ENCODE results near the gene PDS5B.
"Not testable (repeated sequence)": the region's sequence is repeated elsewhere in the genome, so short reads cannot be mapped to it uniquely, and the experiment has no call there.

Gene PDS5B

DNA sequence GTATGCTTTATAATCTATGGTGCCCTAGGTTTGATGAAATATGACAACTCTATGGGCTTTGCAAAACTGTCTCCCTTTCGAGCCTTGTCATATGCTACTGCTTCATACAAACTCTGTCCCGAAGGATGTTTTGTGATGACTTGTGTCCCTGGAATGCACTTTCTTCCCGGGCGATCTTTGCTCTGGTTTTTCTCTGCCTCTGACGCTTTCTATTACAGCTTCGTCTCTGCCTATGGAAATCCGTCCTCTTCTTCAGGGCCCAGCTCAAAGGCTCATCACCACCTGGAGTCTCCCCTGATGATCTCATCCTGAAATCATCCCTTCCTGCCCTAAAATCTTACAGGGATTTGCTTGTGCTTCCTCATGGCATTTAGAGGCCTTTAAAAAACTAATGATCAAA lies 238.4 kb downstream of the PDS5B start:
- WGBS, 2 experiments (ENCODE audit: insufficient coverage in 2 of 2), result 20 to 26% methylated on average over 5 to 7 of the region's 7 CpGs
- H3K27ac ChIP-seq (ENCODE audit: low read depth, low read length, severe bottlenecking), result peak overlapping the region; percentile 93
- no peak overlapping the region for H3K4me3 ChIP-seq (ENCODE audit: extremely low read depth, insufficient read depth, low read length, poor library complexity, severe bottlenecking)
- peaks cover 27% of the 10 kb centered on the region for H3K4me1 ChIP-seq (ENCODE audit: control insufficient read depth, insufficient read depth, low read length, poor library complexity, severe bottlenecking)
- no peaks in the 10 kb centered on the region for H3K9me3 ChIP-seq (ENCODE audit: control insufficient read depth, low read length)
- no peaks in the 10 kb centered on the region for H3K36me3 ChIP-seq (ENCODE audit: control insufficient read depth, insufficient read depth, low read length)

GRCh38 chr13:32825481-32825880 lies 239.2 kb downstream of the PDS5B start:
- Histone ChIP-seq H3K4me3 (ENCODE audit: extremely low read depth, insufficient read depth, low read length, poor library complexity, severe bottlenecking) (no peak overlapping the region), H3K27ac (ENCODE audit: low read depth, low read length, severe bottlenecking) (no peak overlapping the region)

DNA sequence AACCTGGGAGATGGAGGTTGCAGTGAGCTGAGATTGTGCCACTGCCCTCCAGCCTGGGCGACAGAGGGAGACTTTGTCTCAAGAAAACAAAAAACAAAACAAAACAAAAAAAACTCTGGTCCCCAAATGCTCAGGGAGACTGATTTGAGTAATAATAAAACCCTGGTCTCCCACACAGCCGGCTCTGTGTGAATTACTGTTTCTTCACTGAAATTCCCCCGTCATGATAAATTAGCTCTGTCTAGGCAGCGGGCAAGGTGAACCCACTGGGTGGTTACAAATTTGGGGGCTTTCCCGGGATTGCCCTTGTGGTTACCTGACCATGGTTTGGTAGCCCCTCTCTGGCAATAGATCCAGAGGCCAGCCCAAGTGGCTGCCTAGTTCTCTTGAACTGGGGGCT lies 240.1 kb downstream of the PDS5B start:
- H3K36me3 ChIP-seq (ENCODE audit: control insufficient read depth, insufficient read depth, low read length); H3K27ac ChIP-seq (ENCODE audit: low read depth, low read length, severe bottlenecking); H3K9me3 ChIP-seq (ENCODE audit: control insufficient read depth, low read length); H3K4me3 ChIP-seq (ENCODE audit: extremely low read depth, insufficient read depth, low read length, poor library complexity, severe bottlenecking): not testable (repeated sequence)
- WGBS, 2 experiments (ENCODE audit: insufficient coverage in 2 of 2), result 97% methylated on average over 3 to 5 of the region's 5 CpGs
- H3K4me1 ChIP-seq (ENCODE audit: control insufficient read depth, insufficient read depth, low read length, poor library complexity, severe bottlenecking), result peaks cover 33% of the 10 kb centered on the region

More at GRCh38 chr13:32825481-32825880, 239.2 kb downstream of the PDS5B start:
- Histone ChIP-seq H3K36me3 (ENCODE audit: control insufficient read depth, insufficient read depth, low read length) (no peaks in the 10 kb centered on the region), H3K9me3 (ENCODE audit: control insufficient read depth, low read length) (no peaks in the 10 kb centered on the region), H3K4me1 (ENCODE audit: control insufficient read depth, insufficient read depth, low read length, poor library complexity, severe bottlenecking) (peaks cover 33% of the 10 kb centered on the region)
- WGBS, 2 experiments (ENCODE audit: insufficient coverage in 2 of 2), result 100% methylated on average over 1 of the region's 2 CpGs; no CpG with 5 or more reads in 1 of the 2 experiments

All from mesodermal cell (in vitro differentiated cells).